HG03439 (cell line): ENCODE measurements around the gene CATSPERD.
"Not testable (repeated sequence)": the region's sequence is repeated elsewhere in the genome, so short reads cannot be mapped to it uniquely, and the experiment has no call there.

ENCODE experiments used
- ATAC-seq: cut with Tn5 transposase; IDR thresholded peaks from one replicate; pipeline ENCODE4 v1.9.1; 2021; ENCODE audit warnings: mild to moderate bottlenecking, moderate library complexity; ENCODE audit not compliant: unreplicated experiment

The CATSPERD gene

DNA sequence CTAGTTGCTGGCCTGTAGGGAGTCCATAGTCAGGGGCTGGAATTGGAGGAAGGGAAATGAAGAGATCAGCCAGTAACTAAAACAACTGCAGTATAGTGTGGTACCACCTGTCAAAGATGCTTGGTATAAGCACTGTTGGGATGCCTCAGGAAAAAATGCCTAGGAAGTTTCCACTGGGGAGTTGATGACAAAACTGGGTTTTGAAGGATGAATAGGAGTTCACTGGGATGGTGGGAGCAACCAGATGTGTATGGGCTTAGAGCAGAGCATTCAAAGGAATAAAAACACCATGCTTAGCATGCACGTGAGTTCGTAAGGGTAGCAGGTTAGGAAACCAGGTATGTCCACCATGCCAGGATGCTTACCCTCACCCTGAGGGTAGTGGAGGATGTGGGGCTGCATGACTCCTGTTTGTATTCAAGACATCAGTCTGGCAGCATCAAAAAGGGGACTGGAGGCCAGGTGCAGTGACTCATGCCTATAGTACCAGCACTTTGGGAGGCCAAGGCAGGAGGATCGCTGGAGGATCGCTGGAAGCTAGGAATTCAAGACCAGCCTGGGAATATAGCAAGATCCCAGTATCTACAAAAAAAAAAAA, 7.1 kb downstream of the CATSPERD start:
- no peak for ATAC-seq

DNA sequence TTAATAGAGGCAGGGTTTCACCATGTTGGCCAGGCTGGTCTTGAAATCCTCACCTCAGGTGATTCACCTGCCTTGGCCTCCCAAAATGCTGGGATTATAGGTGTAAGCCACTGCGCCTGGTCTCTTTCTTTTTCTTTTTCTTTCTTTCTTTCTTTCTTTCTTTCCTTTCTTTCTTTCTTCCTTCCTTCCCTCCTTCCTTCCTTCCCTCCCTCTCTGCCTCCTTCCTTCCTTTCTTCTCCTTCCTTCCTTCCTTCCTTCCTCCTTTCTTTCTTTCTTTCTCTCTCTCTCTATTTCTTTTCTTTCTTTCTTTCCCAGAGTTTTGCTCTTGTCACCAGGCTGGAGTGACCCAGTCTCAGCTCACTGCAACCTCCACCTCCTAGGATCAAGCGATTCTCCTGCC, 12.7 kb downstream of the CATSPERD start:
- ATAC-seq: not testable (repeated sequence)

DNA sequence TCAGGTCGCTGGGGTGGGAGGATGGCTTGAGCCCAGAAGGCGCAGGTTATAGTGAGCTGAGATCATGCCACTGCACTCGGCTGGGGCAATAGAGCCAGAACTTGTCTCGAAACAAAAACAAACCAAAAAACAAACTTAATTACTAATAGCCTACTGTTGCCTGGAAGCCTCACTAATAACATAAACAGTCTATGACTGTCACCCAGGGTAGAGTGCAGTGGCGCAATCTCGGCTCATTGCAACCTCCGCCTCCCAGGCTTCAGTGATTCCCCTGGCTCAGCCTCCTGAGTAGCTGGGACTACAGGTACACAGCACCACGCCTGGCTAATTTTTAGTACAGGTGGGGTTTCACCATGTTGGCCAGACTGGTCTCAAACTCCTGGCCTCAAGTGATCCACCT, 18.0 kb downstream of the CATSPERD start:
- no peak for ATAC-seq

DNA sequence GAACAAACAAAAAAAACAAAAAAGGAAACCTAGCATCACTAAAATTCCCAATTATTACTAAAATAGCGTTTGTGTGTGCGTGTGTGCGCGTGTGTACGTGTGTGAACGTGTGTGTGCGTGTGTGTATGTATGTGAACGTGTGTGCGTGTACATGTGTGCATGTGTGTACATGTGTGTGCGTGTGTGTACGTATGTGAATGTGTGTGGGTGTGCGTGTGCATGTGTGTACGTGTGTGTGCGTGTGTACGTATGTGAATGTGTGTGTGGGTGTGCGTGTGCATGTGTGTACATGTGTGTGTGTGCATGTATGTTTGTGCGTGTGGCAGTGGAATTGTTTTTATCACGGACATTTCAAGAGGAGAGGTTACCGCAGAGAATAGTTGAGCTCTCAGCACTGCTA, 21.6 kb downstream of the CATSPERD start:
- ATAC-seq: no peak

DNA sequence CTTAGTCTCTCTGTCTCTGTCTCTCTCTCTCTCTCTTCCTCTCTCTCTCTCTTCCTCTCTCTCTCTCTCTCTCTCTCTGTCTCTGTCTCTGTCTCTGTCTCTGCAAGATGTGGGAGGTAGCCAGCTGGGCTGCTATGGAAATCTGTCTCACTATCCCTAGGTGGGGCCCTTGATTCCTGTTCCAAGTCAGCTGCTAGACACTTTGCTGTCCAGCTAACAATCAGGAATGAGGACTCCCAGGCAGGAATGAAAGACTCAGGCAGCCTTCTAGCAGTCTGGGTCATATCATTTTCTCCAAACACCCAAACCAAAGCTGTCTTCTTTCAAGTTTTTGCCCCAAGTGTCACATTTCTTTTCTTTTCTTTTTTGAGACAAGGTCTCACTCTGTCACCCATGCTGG, 23.2 kb downstream of the CATSPERD start:
- ATAC-seq: no peak

DNA sequence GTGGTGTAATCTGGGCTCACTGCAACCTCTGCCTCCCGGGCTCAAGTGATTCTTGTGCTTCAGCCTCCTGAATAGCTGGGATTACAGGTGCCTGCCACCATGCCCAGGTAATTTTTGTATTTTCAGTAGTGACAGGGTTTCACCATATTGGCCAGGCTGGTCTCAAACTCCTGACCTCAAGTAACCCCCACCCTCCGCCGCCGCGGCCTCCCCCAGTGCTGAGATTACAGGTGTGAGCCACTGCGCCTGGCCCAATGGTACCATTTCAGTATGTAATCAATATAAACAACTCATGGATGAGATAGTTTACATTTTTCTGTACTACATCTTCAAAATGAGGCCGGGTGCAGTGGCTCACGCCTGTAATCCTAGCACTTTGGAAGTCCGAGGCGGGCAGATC, 24.6 kb downstream of the CATSPERD start:
- ATAC-seq: not testable (repeated sequence)

DNA sequence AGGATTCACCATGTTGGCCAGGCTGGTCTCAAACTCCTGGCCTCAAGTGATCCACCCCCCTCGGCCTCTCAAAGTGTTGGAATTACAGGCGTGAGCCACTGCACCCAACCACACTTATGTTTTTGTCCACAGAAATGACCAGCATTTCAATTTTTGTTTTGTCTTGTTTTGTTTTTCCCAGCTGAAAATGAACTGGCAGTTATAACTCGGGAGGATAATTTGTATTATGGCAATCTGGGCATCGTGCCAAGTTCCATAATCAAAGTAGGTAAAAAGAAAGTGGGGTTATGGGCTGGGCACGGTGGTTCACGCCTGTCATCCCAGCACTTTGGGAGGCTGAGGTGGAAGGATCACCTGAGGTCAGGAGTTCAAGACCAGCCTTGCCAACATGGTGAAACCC, 28.5 kb downstream of the CATSPERD start:
- not testable (repeated sequence) for ATAC-seq

DNA sequence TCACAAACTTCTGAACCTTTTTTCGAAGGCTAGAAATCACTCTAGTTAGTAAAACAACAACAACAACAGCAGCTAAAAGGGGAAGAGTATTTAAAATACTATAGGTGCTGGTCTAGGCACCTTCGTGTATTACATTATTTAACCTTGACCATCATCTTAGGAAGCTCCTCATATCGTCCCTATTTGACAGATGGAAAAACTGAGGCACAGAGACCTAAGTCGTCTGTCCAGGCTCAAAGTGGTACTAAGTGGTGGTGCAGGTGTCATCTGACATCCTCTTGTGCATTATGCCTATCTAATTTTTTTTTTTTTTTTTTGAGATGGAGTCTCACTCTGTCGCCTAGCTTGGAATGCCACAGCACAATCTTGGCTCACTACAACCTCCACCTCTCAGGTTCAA, 29.1 kb downstream of the CATSPERD start:
- no peak for ATAC-seq

DNA sequence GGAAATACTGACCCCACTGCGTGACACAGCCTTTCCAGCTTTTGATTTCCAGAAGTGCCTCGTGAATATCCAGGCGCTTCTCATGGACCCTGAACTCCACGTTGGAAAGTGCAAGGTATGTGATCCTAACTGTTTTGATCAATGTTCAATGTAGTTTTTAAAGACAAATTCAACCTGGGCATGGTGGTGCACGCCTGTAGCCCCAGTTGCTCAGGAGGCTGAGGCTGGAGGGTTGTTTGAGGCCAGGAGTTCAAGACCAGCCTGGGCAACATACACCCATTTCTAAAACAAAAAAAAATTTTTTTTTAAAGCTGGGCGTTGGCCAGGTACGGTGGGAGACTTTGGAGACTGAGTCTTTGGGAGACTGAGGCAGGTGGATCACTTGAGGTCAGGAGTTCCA, 31.3 kb downstream of the CATSPERD start:
- ATAC-seq: no peak

DNA sequence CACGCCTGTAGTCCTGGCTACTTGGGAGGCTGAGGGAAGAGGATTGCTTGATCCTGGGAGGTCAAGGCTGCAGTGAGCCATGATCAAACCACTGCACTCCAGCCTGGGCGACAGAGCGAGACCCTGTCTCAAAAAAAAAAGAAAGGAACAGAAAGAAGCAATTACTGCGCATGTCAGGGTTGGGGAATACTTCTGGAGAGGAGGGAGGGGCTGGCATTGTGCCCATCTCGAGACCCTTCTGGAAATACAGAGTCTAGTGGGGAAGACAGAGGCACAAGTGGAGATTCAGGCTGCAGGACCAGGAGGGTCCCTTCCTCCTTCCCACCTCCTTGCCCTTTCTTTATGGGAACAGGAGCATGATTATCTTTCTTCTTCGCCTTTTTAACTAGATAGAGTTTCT, 33.3 kb downstream of the CATSPERD start:
- ATAC-seq: no peak

DNA sequence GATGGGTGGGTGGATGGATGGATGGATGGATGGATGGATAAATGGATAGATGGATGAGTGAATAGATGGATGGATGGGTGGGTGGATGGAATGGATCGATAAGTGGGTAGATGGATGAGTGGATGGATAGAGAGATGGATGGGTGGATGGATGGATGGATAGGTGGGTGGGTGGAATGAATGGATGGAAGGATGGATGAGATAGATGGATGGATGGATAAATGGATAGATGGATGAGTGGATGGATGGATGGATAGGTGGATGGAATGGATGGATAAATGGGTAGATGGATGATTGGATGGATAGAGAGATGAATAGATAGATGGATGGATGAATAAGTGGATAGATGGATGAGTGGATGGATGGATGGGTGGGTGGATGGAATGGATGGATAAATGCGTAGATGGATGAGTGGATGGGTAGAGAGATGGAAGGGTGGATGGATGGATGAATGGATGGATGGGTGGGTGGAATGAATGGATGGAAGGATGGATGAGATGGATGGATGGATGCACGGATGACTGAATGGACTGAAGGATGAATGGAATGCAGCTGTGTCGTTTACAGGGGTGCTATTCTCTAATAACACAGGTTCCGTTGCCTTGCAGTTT, 42.3 kb downstream of the CATSPERD start:
- ATAC-seq: no peak

DNA sequence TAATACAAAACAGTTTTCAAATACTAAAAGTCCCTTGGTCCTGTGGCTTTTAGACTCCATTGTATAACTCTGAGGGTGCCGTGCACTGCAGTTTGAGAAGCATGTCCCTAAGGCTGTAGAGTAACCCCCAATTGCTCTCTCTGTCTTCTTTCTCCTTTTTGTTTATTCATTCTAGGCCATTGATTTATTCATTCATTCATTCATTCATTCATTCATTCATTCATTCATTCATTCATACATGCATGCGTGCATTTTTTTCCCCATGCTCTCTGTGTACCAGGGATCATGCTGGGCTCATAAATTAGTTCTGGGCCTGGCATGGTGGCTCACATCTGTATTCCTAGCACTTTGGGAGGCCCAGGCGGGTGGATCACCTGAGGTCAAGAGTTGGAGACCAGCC, 44.8 kb downstream of the CATSPERD start:
- no peak for ATAC-seq

DNA sequence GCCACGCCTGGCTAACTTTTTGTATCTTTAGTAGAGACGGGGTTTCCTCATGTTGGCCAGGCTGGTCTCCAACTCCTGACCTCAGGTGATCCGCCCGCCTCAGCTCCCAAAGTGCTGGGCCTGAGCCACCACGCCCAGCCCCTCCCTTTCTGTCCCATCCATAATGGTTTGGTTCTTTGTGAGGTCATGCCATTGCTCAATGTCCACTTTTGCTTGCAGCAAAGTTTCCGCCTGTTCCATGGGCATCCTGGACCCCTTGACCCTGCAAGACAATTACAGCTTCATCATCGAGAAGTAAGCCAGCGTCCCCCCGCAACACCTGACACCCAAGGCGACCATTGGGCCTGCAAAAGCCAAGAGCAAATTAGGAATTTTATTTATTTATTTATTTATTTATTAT, 47.5 kb downstream of the CATSPERD start:
- ATAC-seq: no peak

DNA sequence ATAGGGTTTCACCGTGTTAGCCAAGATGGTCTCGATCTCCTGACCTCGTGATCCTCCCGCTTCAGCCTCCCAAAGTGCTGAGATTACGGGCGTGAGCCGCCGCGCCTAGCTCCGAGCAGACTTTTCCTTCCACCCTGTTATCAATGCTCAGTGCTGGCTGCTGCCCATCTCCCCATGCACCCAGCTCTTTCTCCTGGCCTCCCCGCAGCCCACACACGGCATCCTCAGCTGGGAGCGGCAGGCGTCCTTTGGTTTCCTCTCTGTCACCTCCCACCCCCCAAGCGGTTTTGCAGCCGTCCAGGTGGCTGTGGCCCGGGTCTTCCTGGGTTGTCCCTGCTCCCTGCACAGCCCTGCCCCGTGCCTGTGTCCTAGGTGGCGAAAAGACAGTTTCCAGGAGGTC, 52.0 kb downstream of the CATSPERD start:
- no peak for ATAC-seq

DNA sequence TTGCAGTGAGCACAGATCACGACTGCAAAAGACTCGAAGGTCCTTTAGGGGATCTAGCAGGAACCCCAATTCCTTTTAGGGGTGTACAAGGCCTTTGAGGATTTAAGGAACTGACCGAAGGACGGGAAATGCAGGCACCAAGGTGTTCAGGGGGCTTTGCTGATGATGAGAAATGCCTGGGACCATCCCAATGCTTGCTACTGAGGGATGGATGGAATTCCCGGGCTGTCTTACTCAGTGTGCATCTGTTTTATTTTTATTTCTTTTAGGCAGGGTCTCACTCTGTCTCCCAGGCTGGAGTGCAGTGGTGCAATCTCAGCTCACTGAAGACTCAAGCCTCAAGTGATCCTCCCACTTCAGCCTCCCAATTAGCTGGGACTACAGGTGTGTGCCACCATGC, 52.8 kb downstream of the CATSPERD start:
- no peak for ATAC-seq

DNA sequence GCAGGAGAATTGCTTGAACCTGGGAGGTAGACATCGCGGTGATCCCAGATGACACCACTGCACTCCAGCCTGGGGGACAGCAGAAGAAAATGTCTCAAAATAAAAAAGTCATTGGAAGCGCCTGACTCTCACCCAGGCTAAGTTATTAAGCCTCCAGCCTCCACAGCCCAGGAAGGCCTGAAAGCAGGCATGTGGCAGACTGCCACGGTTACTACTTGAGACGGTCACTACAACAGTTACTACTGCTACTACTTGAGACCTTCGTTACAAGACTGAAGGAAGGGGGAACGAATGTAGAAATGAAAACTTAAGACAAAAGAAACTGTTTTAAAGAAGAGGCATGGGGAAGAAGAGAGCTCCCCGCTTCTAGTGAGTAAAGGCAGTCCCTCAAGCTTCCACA, 54.5 kb downstream of the CATSPERD start:
- ATAC-seq: no peak

DNA sequence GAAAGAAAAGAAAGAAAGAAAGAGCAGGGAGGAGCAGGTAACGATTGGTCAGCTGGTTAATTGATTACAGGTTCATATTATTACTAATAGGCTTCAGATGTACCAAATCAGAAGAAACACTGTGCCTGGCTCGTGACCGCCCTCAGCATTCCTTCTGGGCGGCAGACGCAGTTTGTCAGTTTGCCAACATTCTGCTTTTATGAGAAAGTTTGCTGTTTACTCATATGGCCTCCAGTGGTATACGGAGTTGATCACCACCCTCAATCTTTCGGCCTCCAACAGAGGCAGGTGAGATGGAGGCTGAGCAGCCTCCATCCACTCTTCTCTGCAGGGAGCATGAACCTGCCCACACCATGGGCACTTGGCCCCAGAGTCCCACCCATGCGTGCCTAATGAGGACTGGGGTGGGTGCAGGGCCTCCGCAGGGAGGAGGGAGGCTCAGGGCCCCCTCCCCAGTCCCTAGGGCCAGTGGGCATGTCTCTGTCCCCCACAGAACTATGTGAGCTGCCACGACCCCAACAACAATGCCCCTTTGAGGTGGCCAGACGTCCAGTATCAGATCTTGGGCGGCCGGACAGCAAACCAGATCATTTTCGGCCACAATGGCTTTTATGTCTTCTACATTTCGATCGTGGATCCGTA, 55.4 kb downstream of the CATSPERD start:
- no peak for ATAC-seq

DNA sequence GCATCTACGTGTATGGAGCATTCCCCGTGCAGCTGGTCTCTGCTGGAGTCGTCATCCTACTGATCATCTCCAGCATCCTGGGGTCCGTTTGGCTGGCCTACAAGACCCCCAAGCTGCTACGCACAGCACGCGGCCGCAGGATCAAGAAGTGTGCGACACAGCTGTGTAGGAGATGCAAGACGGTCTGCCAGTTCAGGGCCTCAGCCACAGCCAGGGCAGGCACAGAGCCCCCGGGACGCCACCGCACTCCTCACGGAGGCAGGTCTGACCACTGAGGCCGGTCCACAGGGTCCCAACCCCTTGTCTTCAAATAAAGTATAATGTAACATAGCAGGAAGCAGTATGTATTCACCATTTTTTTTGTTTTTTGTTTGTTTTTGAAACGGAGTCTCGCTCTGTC, 58.0 kb downstream of the CATSPERD start:
- no peak for ATAC-seq

DNA sequence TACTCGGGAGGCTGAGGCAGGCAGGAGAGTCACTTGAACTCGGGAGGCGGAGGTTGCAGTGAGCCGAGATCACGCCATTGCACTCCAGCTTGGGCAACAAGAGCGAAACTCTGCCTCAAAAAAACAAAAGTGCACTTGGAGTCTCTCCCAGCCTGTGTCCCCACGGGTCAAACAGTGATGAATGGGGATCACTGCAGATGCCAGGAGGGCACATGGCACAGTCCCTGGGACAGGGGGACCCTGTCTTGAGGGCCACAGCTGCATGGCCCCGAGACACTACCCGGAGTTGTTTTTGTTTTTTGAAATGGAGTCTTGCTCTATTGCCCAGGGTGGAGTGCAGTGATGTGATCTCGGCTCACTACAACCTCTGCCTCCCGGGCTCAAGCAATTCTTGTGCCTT, 60.5 kb downstream of the CATSPERD start:
- ATAC-seq: not testable (repeated sequence)

DNA sequence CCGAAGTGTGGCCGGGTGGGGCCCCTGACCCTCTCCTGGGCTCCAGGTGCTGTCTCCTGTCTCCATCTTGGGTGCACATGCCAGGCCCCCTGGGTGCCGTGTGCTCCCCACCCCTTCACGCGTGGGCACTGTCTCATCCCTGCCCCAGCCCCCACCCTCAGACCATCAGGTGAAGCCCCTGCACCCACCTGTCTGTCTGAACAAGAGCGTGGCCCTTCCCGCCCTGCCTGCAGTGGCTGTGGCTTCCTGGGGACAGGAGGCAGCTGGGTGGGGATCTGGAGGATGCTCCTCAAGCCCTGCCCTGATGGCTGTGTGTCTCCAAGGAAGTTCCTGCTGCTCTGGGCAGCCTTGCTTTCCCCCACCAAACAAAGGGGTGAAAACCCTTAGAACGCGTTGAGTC, 61.9 kb downstream of the CATSPERD start:
- no peak for ATAC-seq

DNA sequence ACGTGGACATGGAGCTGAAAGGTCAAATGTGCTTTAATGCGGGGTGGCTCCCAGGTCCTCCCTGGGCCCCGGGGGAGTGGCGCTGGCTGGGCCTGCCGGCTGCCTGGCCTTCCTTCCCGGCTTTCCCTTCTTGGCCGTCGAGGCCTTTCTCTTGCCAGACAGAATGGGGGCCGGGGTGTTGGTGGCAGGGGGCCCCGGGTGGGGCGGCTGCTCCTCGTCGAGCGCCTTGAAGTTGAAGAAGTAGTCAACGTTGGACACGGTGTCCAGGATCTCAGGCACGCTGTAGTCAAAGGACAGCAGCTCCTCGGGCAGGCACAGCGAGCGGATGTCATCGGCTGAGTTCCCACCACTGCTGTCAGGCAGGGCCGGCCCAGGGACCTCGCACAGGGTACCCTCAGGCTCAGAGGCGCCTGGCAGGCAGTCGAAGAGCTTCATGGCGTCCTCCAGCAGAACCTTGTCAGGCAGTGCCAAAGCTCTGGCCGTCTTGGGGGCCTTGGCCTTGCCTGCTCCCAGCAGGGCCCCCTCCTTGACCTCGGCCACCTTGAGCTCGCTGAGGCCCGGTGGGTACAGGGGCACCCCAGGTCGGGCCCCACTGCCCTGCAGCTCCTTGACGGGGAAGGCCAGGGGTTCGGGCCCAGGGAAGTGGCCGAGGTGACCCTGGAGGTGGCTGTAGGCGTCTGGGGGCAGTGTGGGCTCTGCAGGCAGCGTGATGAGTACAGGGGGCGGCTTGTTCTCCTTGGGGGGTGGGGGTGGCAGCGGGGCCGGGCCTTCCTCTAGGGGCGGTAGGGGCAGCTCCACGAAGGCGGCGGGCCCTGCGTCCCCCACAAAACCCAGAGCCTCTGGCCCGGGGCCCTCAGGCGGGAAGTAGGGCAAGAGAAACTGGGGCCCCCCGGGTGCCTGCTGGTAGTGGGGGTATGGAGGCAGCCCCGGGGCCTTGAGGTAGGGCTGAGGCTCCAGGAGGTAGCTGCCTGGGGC, 62.8 kb downstream of the CATSPERD start:
- no peak for ATAC-seq
